ENCODE results near the gene AMN. TPM values are rescaled to one million over a fixed set of nuclear protein-coding genes. Genes with fewer than 3 reads are reported as not detected.

AMN gene
- total RNA-seq, 1 donor from 2014 or later: not detected

GRCh38 chr14:102920273-102920997 is 2.0 kb upstream of the AMN start:
- Mint-ChIP-seq H3K36me3 (ENCODE audit: low read depth, unreplicated experiment) (no peaks in the 10 kb centered on the region), H3K4me1 (ENCODE audit: unreplicated experiment) (peaks cover 3% of the 10 kb centered on the region), H3K27ac (ENCODE audit: unreplicated experiment) (no peak overlapping the region), H3K9me3 (ENCODE audit: unreplicated experiment) (no peaks in the 10 kb centered on the region), H3K4me3 (ENCODE audit: unreplicated experiment) (no peak overlapping the region), H3K27me3 (ENCODE audit: unreplicated experiment) (peaks cover 8% of the 10 kb centered on the region)
- TF ChIP-seq CTCF (IDR thresholded peaks at IDR 0.05; ENCODE audit: unreplicated experiment): no peak
- DNase-seq (ENCODE audit: low spot score): no peak

GRCh38 chr14:102920998-102921304 is 1.5 kb upstream of the AMN start:
- H3K4me1 Mint-ChIP-seq (ENCODE audit: unreplicated experiment): peaks cover 3% of the 10 kb centered on the region
- H3K36me3 Mint-ChIP-seq (ENCODE audit: low read depth, unreplicated experiment): no peaks in the 10 kb centered on the region
- H3K27me3 Mint-ChIP-seq (ENCODE audit: unreplicated experiment): peaks cover 12% of the 10 kb centered on the region
- H3K4me3 Mint-ChIP-seq (ENCODE audit: unreplicated experiment): no peak overlapping the region
- DNase-seq (ENCODE audit: low spot score): no peak
- H3K9me3 Mint-ChIP-seq (ENCODE audit: unreplicated experiment): no peaks in the 10 kb centered on the region
- no peak overlapping the region for H3K27ac Mint-ChIP-seq (ENCODE audit: unreplicated experiment)
- no peak for TF ChIP-seq CTCF (IDR thresholded peaks at IDR 0.05; ENCODE audit: unreplicated experiment)

GRCh38 chr14:102923201-102923924 is 900 bp downstream of the AMN start:
- DNase-seq (ENCODE audit: low spot score): no peak
- Mint-ChIP-seq H3K9me3 (ENCODE audit: unreplicated experiment) (no peaks in the 10 kb centered on the region), H3K36me3 (ENCODE audit: low read depth, unreplicated experiment) (no peaks in the 10 kb centered on the region), H3K27ac (ENCODE audit: unreplicated experiment) (no peak overlapping the region), H3K27me3 (ENCODE audit: unreplicated experiment) (peaks cover 18% of the 10 kb centered on the region), H3K4me3 (ENCODE audit: unreplicated experiment) (no peak overlapping the region), H3K4me1 (ENCODE audit: unreplicated experiment) (no peaks in the 10 kb centered on the region)
- TF ChIP-seq CTCF (IDR thresholded peaks at IDR 0.05; ENCODE audit: unreplicated experiment): no peak

GRCh38 chr14:102923925-102924486 is 1.5 kb downstream of the AMN start:
- DNase-seq (ENCODE audit: low spot score): no peak
- no peaks in the 10 kb centered on the region for H3K9me3 Mint-ChIP-seq (ENCODE audit: unreplicated experiment)
- H3K4me3 Mint-ChIP-seq (ENCODE audit: unreplicated experiment): no peak overlapping the region
- TF ChIP-seq CTCF (IDR thresholded peaks at IDR 0.05; ENCODE audit: unreplicated experiment): no peak
- no peak overlapping the region for H3K27ac Mint-ChIP-seq (ENCODE audit: unreplicated experiment)
- no peaks in the 10 kb centered on the region for H3K4me1 Mint-ChIP-seq (ENCODE audit: unreplicated experiment)
- H3K36me3 Mint-ChIP-seq (ENCODE audit: low read depth, unreplicated experiment): no peaks in the 10 kb centered on the region
- peaks cover 21% of the 10 kb centered on the region for H3K27me3 Mint-ChIP-seq (ENCODE audit: unreplicated experiment)
